GM19467 (cell line): ENCODE measurements around the gene CNP.

ENCODE experiments used
- ATAC-seq: cut with Tn5 transposase; IDR thresholded peaks from one replicate; pipeline ENCODE4 v1.9.1; 2021; ENCODE audit warnings: mild to moderate bottlenecking, moderate library complexity; ENCODE audit not compliant: unreplicated experiment

CNP gene

GRCh38 chr17:41941168-41941567, 25.4 kb upstream of the CNP start:
- no peak for ATAC-seq

GRCh38 chr17:41942626-41943373, 23.8 kb upstream of the CNP start:
- no peak for ATAC-seq

GRCh38 chr17:41943492-41943891, 23.1 kb upstream of the CNP start:
- ATAC-seq, result no peak

- no peak for ATAC-seq
These were observed 21.7 kb upstream of the CNP start for GRCh38 chr17:41944943-41945342.

- no peak for ATAC-seq
These were observed 17.7 kb upstream of the CNP start for GRCh38 chr17:41948762-41949460.

- no peak for ATAC-seq
These were observed 10.1 kb upstream of the CNP start for GRCh38 chr17:41956522-41956921.

- ATAC-seq, result no peak
These were observed 9.3 kb upstream of the CNP start for GRCh38 chr17:41957031-41957868.

- ATAC-seq, result no peak
These were observed 8.6 kb upstream of the CNP start for GRCh38 chr17:41957869-41958439.

- ATAC-seq, result no peak
These were observed 7.6 kb upstream of the CNP start for GRCh38 chr17:41959030-41959335.

GRCh38 chr17:41959336-41960095, 7.1 kb upstream of the CNP start:
- no peak for ATAC-seq

GRCh38 chr17:41962111-41962510, 4.5 kb upstream of the CNP start:
- ATAC-seq, result no peak

- no peak for ATAC-seq
These were observed 3.7 kb upstream of the CNP start for GRCh38 chr17:41962768-41963434.

- no peak for ATAC-seq
These were observed 717 bp upstream of the CNP start for GRCh38 chr17:41965694-41966462.

- peak; percentile 6 for ATAC-seq
These were observed 736 bp downstream of the CNP start for GRCh38 chr17:41967141-41967920.

- no peak for ATAC-seq
These were observed 1.5 kb downstream of the CNP start for GRCh38 chr17:41967921-41968578.

GRCh38 chr17:41968676-41969075, 2.1 kb downstream of the CNP start:
- no peak for ATAC-seq

- ATAC-seq, result no peak
These were observed 4.3 kb downstream of the CNP start for GRCh38 chr17:41970901-41971331.
